Measurements from ENCODE around the gene OR10H2. TPM values are rescaled to one million over a fixed set of nuclear protein-coding genes. Genes with fewer than 3 reads are reported as not detected.
A peak's percentile ranks its signal among the peaks of the same experiment; 100 is the strongest.
"Not testable (repeated sequence)": the region's sequence is repeated elsewhere in the genome, so short reads cannot be mapped to it uniquely, and the experiment has no call there.

Gene OR10H2
- total RNA-seq = not detected

GRCh38 chr19:15727724-15728123 is at the start of gene OR10H2:
Gene OR10H2 (plus strand): TSS chr19:15728024. CDS start chr19:15728044, 20 bp downstream.
- DNase-seq (no peak), ATAC-seq (replicated peaks in 1 of 2) (no peak)
- Mint-ChIP-seq H3K9me3 (no peaks in the 10 kb centered on the region), H3K36me3 (ENCODE audit: insufficient read depth in 2 of 2) (no peaks in the 10 kb centered on the region), H3K4me3 (no peak within 1 kb of the TSS), H3K27ac (no peak within 1 kb of the TSS), H3K27me3 (ENCODE audit: low read depth) (peaks cover 26% of the 10 kb centered on the region), H3K4me1 (ENCODE audit: low read depth) (no peaks in the 10 kb centered on the region)

- no peak overlapping the region for H3K4me3 Mint-ChIP-seq
- peaks cover 9 to 14% of the 10 kb centered on the region in 2 donors for H3K36me3 Mint-ChIP-seq (ENCODE audit: insufficient read depth in 2 of 2)
- no peak overlapping the region for H3K27ac Mint-ChIP-seq
- DNase-seq = no peak
- no peaks in the 10 kb centered on the region for H3K4me1 Mint-ChIP-seq (ENCODE audit: low read depth)
- peaks cover 10 to 16% of the 10 kb centered on the region in 2 donors for H3K9me3 Mint-ChIP-seq
- no peak for ATAC-seq (replicated peaks in 1 of 2)
- H3K27me3 Mint-ChIP-seq (ENCODE audit: low read depth) = peaks cover 22% of the 10 kb centered on the region
Measured at GRCh38 chr19:15679089-15679488, 48.7 kb upstream of the OR10H2 start.

GRCh38 chr19:15679865-15680264 is 48.0 kb upstream of the OR10H2 start:
- Mint-ChIP-seq H3K9me3 (peaks cover 7 to 12% of the 10 kb centered on the region in 2 donors), H3K36me3 (ENCODE audit: insufficient read depth in 2 of 2) (peaks cover 9 to 11% of the 10 kb centered on the region in 2 donors), H3K27me3 (ENCODE audit: low read depth) (peaks cover 22% of the 10 kb centered on the region)
- not testable (repeated sequence) for DNase-seq; H3K27ac Mint-ChIP-seq; H3K4me3 Mint-ChIP-seq; ATAC-seq (replicated peaks in 1 of 2); H3K4me1 Mint-ChIP-seq (ENCODE audit: low read depth)

GRCh38 chr19:15680478-15681322 is 47.1 kb upstream of the OR10H2 start:
- peaks cover 9 to 11% of the 10 kb centered on the region in 2 donors for H3K36me3 Mint-ChIP-seq (ENCODE audit: insufficient read depth in 2 of 2)
- peaks cover 27% of the 10 kb centered on the region for H3K27me3 Mint-ChIP-seq (ENCODE audit: low read depth)
- peaks cover 7 to 12% of the 10 kb centered on the region in 2 donors for H3K9me3 Mint-ChIP-seq
- no peak overlapping the region for H3K4me3 Mint-ChIP-seq
- H3K27ac Mint-ChIP-seq = no peak overlapping the region
- no peak for ATAC-seq (replicated peaks in 1 of 2)
- DNase-seq = no peak
- H3K4me1 Mint-ChIP-seq (ENCODE audit: low read depth) = no peaks in the 10 kb centered on the region

- Mint-ChIP-seq H3K4me3 (no peak overlapping the region), H3K36me3 (ENCODE audit: insufficient read depth in 2 of 2) (peaks cover 1 to 3% of the 10 kb centered on the region in 2 donors), H3K4me1 (ENCODE audit: low read depth) (no peaks in the 10 kb centered on the region), H3K9me3 (peaks cover 0 to 4% of the 10 kb centered on the region in 2 donors), H3K27ac (no peak overlapping the region), H3K27me3 (ENCODE audit: low read depth) (peaks cover 38% of the 10 kb centered on the region)
- DNase-seq = no peak
- no peak for ATAC-seq (replicated peaks in 1 of 2)
Measured at GRCh38 chr19:15683411-15683810, 44.4 kb upstream of the OR10H2 start.

GRCh38 chr19:15684828-15685227 is 43.0 kb upstream of the OR10H2 start:
- H3K9me3 Mint-ChIP-seq = peaks cover 0 to 4% of the 10 kb centered on the region in 2 donors
- peaks cover 33% of the 10 kb centered on the region for H3K27me3 Mint-ChIP-seq (ENCODE audit: low read depth)
- DNase-seq (no peak), ATAC-seq (replicated peaks in 1 of 2) (no peak)
- no peak overlapping the region for H3K27ac Mint-ChIP-seq
- H3K4me1 Mint-ChIP-seq (ENCODE audit: low read depth) = no peaks in the 10 kb centered on the region
- peaks cover 0 to 3% of the 10 kb centered on the region in 2 donors for H3K36me3 Mint-ChIP-seq (ENCODE audit: insufficient read depth in 2 of 2)
- H3K4me3 Mint-ChIP-seq = no peak overlapping the region

- DNase-seq = no peak
- no peak for ATAC-seq (replicated peaks in 1 of 2)
- H3K27ac Mint-ChIP-seq = no peak overlapping the region
- H3K9me3 Mint-ChIP-seq = peaks cover 0 to 1% of the 10 kb centered on the region in 2 donors
- H3K4me1 Mint-ChIP-seq (ENCODE audit: low read depth) = no peaks in the 10 kb centered on the region
- H3K27me3 Mint-ChIP-seq (ENCODE audit: low read depth) = peaks cover 18% of the 10 kb centered on the region
- no peaks in the 10 kb centered on the region for H3K36me3 Mint-ChIP-seq (ENCODE audit: insufficient read depth in 2 of 2)
- no peak overlapping the region for H3K4me3 Mint-ChIP-seq
Measured at GRCh38 chr19:15696654-15697194, 31.1 kb upstream of the OR10H2 start.

- H3K9me3 Mint-ChIP-seq = peaks cover 0 to 3% of the 10 kb centered on the region in 2 donors
- no peak overlapping the region for H3K27ac Mint-ChIP-seq
- H3K4me3 Mint-ChIP-seq = no peak overlapping the region
- H3K4me1 Mint-ChIP-seq (ENCODE audit: low read depth) = no peaks in the 10 kb centered on the region
- H3K27me3 Mint-ChIP-seq (ENCODE audit: low read depth) = peaks cover 34% of the 10 kb centered on the region
- no peak for DNase-seq
- peaks cover under 1 to 2% of the 10 kb centered on the region in 2 donors for H3K36me3 Mint-ChIP-seq (ENCODE audit: insufficient read depth in 2 of 2)
- no peak for ATAC-seq (replicated peaks in 1 of 2)
Measured at GRCh38 chr19:15701757-15702533, 25.9 kb upstream of the OR10H2 start.

GRCh38 chr19:15702534-15702930 is 25.3 kb upstream of the OR10H2 start:
- H3K36me3 Mint-ChIP-seq (ENCODE audit: insufficient read depth in 2 of 2) = peaks cover 1 to 2% of the 10 kb centered on the region in 2 donors
- H3K27me3 Mint-ChIP-seq (ENCODE audit: low read depth) = peaks cover 32% of the 10 kb centered on the region
- DNase-seq = peak; percentile 8 to 9
- H3K4me3 Mint-ChIP-seq = no peak overlapping the region
- no peaks in the 10 kb centered on the region for H3K4me1 Mint-ChIP-seq (ENCODE audit: low read depth)
- H3K27ac Mint-ChIP-seq = no peak overlapping the region
- peaks cover 0 to 3% of the 10 kb centered on the region in 2 donors for H3K9me3 Mint-ChIP-seq
- no peak for ATAC-seq (replicated peaks in 1 of 2)

GRCh38 chr19:15714638-15715037 is 13.2 kb upstream of the OR10H2 start:
- ATAC-seq (replicated peaks in 1 of 2) (no peak), DNase-seq (no peak)
- Mint-ChIP-seq H3K36me3 (ENCODE audit: insufficient read depth in 2 of 2) (no peaks in the 10 kb centered on the region), H3K4me3 (no peak overlapping the region), H3K27ac (no peak overlapping the region), H3K9me3 (no peaks in the 10 kb centered on the region), H3K4me1 (ENCODE audit: low read depth) (no peaks in the 10 kb centered on the region), H3K27me3 (ENCODE audit: low read depth) (peaks cover 24% of the 10 kb centered on the region)

GRCh38 chr19:15715642-15716041 is 12.2 kb upstream of the OR10H2 start:
- Mint-ChIP-seq H3K36me3 (ENCODE audit: insufficient read depth in 2 of 2) (no peaks in the 10 kb centered on the region), H3K27ac (no peak overlapping the region), H3K9me3 (no peaks in the 10 kb centered on the region), H3K27me3 (ENCODE audit: low read depth) (peaks cover 17% of the 10 kb centered on the region), H3K4me3 (no peak overlapping the region), H3K4me1 (ENCODE audit: low read depth) (no peaks in the 10 kb centered on the region)
- no peak for DNase-seq
- no peak for ATAC-seq (replicated peaks in 1 of 2)

GRCh38 chr19:15717809-15718208 is 10.0 kb upstream of the OR10H2 start:
- no peak overlapping the region for H3K4me3 Mint-ChIP-seq
- DNase-seq (no peak), ATAC-seq (replicated peaks in 1 of 2) (no peak)
- H3K27ac Mint-ChIP-seq = no peak overlapping the region
- peaks cover 29% of the 10 kb centered on the region for H3K27me3 Mint-ChIP-seq (ENCODE audit: low read depth)
- H3K36me3 Mint-ChIP-seq (ENCODE audit: insufficient read depth in 2 of 2) = no peaks in the 10 kb centered on the region
- no peaks in the 10 kb centered on the region for H3K9me3 Mint-ChIP-seq
- H3K4me1 Mint-ChIP-seq (ENCODE audit: low read depth) = no peaks in the 10 kb centered on the region

GRCh38 chr19:15721268-15721667 is 6.6 kb upstream of the OR10H2 start:
- no peaks in the 10 kb centered on the region for H3K4me1 Mint-ChIP-seq (ENCODE audit: low read depth)
- no peak for DNase-seq
- no peak overlapping the region for H3K27ac Mint-ChIP-seq
- no peaks in the 10 kb centered on the region for H3K36me3 Mint-ChIP-seq (ENCODE audit: insufficient read depth in 2 of 2)
- no peak for ATAC-seq (replicated peaks in 1 of 2)
- H3K27me3 Mint-ChIP-seq (ENCODE audit: low read depth) = peaks cover 31% of the 10 kb centered on the region
- no peak overlapping the region for H3K4me3 Mint-ChIP-seq
- no peaks in the 10 kb centered on the region for H3K9me3 Mint-ChIP-seq
